ENCODE data around the gene PCDHA9.

DNA sequence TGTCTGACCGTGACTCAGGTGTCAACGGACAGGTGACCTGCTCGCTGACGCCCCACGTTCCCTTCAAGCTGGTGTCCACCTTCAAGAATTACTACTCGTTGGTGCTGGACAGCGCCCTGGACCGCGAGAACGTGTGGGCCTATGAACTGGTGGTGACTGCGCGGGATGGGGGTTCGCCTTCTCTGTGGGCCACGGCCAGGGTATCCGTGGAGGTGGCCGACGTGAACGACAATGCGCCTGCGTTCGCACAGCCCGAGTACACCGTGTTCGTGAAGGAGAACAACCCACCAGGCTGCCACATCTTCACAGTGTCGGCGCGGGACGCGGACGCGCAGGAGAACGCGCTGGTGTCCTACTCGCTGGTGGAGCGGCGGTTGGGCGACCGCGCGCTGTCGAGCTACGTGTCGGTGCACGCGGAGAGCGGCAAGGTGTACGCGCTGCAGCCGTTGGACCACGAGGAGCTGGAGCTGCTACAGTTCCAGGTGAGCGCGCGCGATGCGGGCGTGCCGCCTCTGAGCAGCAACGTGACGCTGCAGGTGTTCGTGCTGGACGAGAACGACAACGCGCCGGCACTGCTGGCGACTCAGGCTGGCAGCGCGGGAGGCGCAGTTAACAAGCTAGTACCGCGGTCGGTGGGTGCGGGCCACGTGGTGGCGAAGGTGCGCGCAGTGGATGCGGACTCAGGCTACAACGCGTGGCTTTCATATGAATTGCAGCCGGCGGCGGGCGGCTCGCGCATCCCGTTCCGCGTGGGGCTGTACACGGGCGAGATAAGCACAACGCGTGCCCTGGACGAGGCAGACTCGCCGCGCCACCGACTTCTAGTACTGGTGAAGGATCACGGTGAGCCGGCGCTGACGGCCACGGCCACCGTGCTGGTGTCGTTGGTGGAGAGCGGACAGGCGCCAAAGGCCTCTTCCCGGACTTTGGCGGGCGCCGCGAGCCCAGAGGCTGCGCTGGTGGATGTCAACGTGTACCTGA is 22.3 kb downstream of the PCDHA9 start:
- TF ChIP-seq CTCF (IDR thresholded peaks at IDR 0.05), result no peak
- no peak for TF ChIP-seq POLR2A (IDR thresholded peaks at IDR 0.05)

Measured in body of pancreas (tissue), 4 donors.